Astrocyte (in vitro differentiated cells and primary cell): ENCODE measurements around the gene NKAIN4. TPM values are rescaled to one million over a fixed set of nuclear protein-coding genes. Genes with fewer than 3 reads are reported as not detected.

ENCODE experiments used
- DNase-seq: peaks from one replicate; pipeline ENCODE4 v3.0.0-alpha.2; 2010; ENCODE audit warnings: low read depth
- FAIRE-seq: peaks from 2 replicates; lab custom pipeline; 2011; peaks lifted over from hg19 to GRCh38; lab: Jason Lieb, UNC
- H2AFZ ChIP-seq: 2 replicates; pipeline ENCODE4 v1.6.0; 2012; ENCODE audit warnings: low read depth, low read length, inconsistent platforms
- H3K27ac ChIP-seq: 2 replicates; pipeline ENCODE4 v1.5.1; 2011; ENCODE audit warnings: low read depth, low read length, inconsistent platforms
- H3K27me3 ChIP-seq: 2 replicates; pipeline ENCODE4 v1.6.0; 2011; ENCODE audit warnings: low read length, inconsistent platforms; ENCODE audit not compliant: insufficient read depth
- H3K36me3 ChIP-seq: 2 replicates; pipeline ENCODE4 v1.5.1; 2011; ENCODE audit warnings: low read length, inconsistent platforms; ENCODE audit not compliant: insufficient read depth
- H3K4me1 ChIP-seq: 2 replicates; pipeline ENCODE4 v1.5.1; 2011; ENCODE audit warnings: low read length, inconsistent platforms; ENCODE audit not compliant: insufficient read depth
- H3K4me2 ChIP-seq: 2 replicates; pipeline ENCODE4 v1.6.0; 2012; ENCODE audit warnings: low read length, inconsistent platforms
- H3K4me3 ChIP-seq: 2 replicates; pipeline ENCODE4 v1.5.1; 2011; ENCODE audit warnings: low read depth, mild to moderate bottlenecking, low read length, inconsistent platforms; ENCODE audit not compliant: insufficient read depth
- H3K79me2 ChIP-seq: 2 replicates; pipeline ENCODE4 v1.6.0; 2012; ENCODE audit warnings: mild to moderate bottlenecking, low read length, inconsistent platforms; ENCODE audit not compliant: insufficient read depth
- H3K9ac ChIP-seq: 2 replicates; pipeline ENCODE4 v1.6.0; 2012; ENCODE audit warnings: mild to moderate bottlenecking, low read length, inconsistent platforms
- H3K9me3 ChIP-seq: 2 replicates; pipeline ENCODE4 v1.5.1; 2012; ENCODE audit warnings: low read depth, mild to moderate bottlenecking, low read length, inconsistent platforms; ENCODE audit not compliant: insufficient read depth
- H4K20me1 ChIP-seq: 2 replicates; pipeline ENCODE4 v1.6.0; 2012; ENCODE audit warnings: low read length, inconsistent platforms; ENCODE audit not compliant: insufficient read depth
- H3K27ac Mint-ChIP-seq: one replicate; pipeline ENCODE4 v1.8.0; 2021; ENCODE audit warnings: mild to moderate bottlenecking, mixed read lengths; ENCODE audit not compliant: unreplicated experiment
- H3K27me3 Mint-ChIP-seq: one replicate; pipeline ENCODE4 v1.8.0; 2021; ENCODE audit warnings: low read depth, mixed read lengths; ENCODE audit not compliant: unreplicated experiment
- H3K36me3 Mint-ChIP-seq: one replicate; pipeline ENCODE4 v1.8.0; 2021; ENCODE audit warnings: low read depth, mixed read lengths; ENCODE audit not compliant: unreplicated experiment
- H3K4me1 Mint-ChIP-seq: one replicate; pipeline ENCODE4 v1.8.0; 2021; ENCODE audit warnings: low read depth, mixed read lengths; ENCODE audit not compliant: unreplicated experiment
- H3K4me3 Mint-ChIP-seq: one replicate; pipeline ENCODE4 v1.8.0; 2021; ENCODE audit warnings: mild to moderate bottlenecking, moderate library complexity, mixed read lengths; ENCODE audit not compliant: unreplicated experiment
- H3K9me3 Mint-ChIP-seq: one replicate; pipeline ENCODE4 v1.8.0; 2021; ENCODE audit warnings: mild to moderate bottlenecking, mixed read lengths; ENCODE audit not compliant: unreplicated experiment
- CTCF ChIP-seq: IDR thresholded peaks from 2 replicates; pipeline ENCODE4 v1.5.1; 2011; ENCODE audit warnings: low read depth, mild to moderate bottlenecking, inconsistent platforms, low read length, moderate library complexity; ENCODE audit not compliant: insufficient read depth
- EZH2 ChIP-seq: IDR thresholded peaks from 2 replicates; pipeline ENCODE4 v1.6.1; 2012; ENCODE audit warnings: mild to moderate bottlenecking, low read length, inconsistent platforms; ENCODE audit not compliant: insufficient read depth
- total RNA-seq: library from RNA; stranded (reverse); gene quantifications from 2 replicates; pipeline ENCODE4 v1.2.1, GENCODE V29; 2021

Gene NKAIN4
- total RNA-seq, 1 donor from 2014 or later: 162 TPM

- Histone ChIP-seq H3K9ac (no peak overlapping the region), H3K36me3 (no peaks in the 10 kb centered on the region), H3K27ac (no peak overlapping the region), H3K4me2 (no peak overlapping the region), H4K20me1 (peaks cover under 1% of the 10 kb centered on the region), H2AFZ (no peak overlapping the region), H3K27me3 (peaks cover 11% of the 10 kb centered on the region), H3K9me3 (no peaks in the 10 kb centered on the region), H3K4me3 (no peak overlapping the region), H3K79me2 (no peaks in the 10 kb centered on the region), H3K4me1 (peaks cover 14% of the 10 kb centered on the region)
- Mint-ChIP-seq H3K27ac (no peak overlapping the region), H3K4me3 (no peak overlapping the region), H3K27me3 (peaks cover 1% of the 10 kb centered on the region), H3K4me1 (peaks cover 32% of the 10 kb centered on the region), H3K9me3 (peaks cover 11% of the 10 kb centered on the region), H3K36me3 (peaks cover 25% of the 10 kb centered on the region)
- no peak for FAIRE-seq
- no peak for TF ChIP-seq CTCF
- TF ChIP-seq EZH2: no peak
- no peak for DNase-seq
Observed at GRCh38 chr20:63260521-63260920, 6.3 kb upstream of the NKAIN4 start.

GRCh38 chr20:63259734-63260460 is 5.6 kb upstream of the NKAIN4 start:
- H3K4me3 Mint-ChIP-seq: peak overlapping the region; percentile 69

More at GRCh38 chr20:63259734-63260460, 5.6 kb upstream of the NKAIN4 start:
- Mint-ChIP-seq H3K4me1 (peaks cover 37% of the 10 kb centered on the region), H3K36me3 (peaks cover 25% of the 10 kb centered on the region), H3K27me3 (peaks cover 2% of the 10 kb centered on the region), H3K27ac (no peak overlapping the region), H3K9me3 (peaks cover 11% of the 10 kb centered on the region)
- Histone ChIP-seq H3K36me3 (no peaks in the 10 kb centered on the region), H3K4me3 (no peak overlapping the region), H4K20me1 (peaks cover 6% of the 10 kb centered on the region), H3K9ac (no peak overlapping the region), H3K4me1 (peaks cover 14% of the 10 kb centered on the region), H3K9me3 (no peaks in the 10 kb centered on the region), H3K27ac (no peak overlapping the region), H2AFZ (no peak overlapping the region), H3K4me2 (no peak overlapping the region), H3K79me2 (no peaks in the 10 kb centered on the region), H3K27me3 (peaks cover 16% of the 10 kb centered on the region)
- TF ChIP-seq EZH2: no peak
- TF ChIP-seq CTCF: no peak
- DNase-seq (no peak), FAIRE-seq (no peak)
